Body of pancreas (tissue), 4 donors: ENCODE results near the gene HEXD.

Experiments used
- POLR2A ChIP-seq, 3 donors: fragments of 450-650 bp; IDR thresholded peaks; one replicate each; pipeline ENCODE4 v1.6.1; 2016; ENCODE audit warnings: antibody characterized with exemption in 3 of 3, mild to moderate bottlenecking in 2 of 3
- TF ChIP-seq, protein P1 (sequence below), 7 experiments: fragments of 450-650 bp in 4 of 7; fragments of 200-600 bp in 3 of 7; sonication (generic) in 3 of 7; IDR thresholded peaks; one replicate each; pipeline ENCODE4 v1.5.1; 2016 to 2019; ENCODE audit warnings: antibody characterized with exemption in 7 of 7

DNA sequence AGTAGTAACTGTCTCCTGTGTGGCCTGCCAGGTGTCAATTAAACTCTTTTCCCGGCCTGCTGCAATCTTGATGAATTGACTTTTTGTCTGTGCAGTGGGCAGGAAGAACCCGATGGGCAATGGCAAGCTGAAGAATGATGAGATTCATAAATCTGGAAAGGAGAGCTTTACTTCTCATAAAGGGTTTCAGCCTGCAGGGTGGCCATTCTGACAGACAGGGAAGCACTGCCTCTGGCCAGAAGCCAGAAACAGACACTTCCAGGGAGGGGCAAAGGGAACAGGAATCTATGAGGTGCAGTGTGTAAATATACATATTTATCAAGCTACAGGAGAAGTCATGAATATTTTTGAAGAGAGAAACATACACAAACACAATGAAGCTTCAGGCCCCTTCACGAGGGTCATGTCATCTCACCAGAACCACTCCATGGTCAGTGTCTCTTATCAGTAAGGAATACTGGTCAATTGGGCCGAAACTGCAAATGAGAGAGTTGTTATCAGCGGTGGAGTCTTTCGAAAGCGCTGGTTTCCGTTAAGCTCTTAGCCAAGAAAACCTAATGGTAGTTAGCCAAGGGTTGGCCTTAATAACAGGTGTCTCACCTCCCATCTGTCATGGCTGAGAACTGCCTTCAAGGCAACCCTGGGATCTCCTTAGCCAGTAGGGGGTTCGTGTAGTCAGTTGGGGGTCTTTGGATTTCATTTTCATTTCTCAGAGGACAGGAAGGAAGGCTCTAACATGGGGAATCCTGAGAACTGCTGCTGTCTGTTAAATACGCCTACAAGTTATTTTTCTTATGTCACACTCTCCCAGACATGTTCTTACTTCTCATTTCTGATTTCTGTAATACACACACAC, 39.2 kb downstream of the HEXD start:
- TF ChIP-seq, protein P1, sequence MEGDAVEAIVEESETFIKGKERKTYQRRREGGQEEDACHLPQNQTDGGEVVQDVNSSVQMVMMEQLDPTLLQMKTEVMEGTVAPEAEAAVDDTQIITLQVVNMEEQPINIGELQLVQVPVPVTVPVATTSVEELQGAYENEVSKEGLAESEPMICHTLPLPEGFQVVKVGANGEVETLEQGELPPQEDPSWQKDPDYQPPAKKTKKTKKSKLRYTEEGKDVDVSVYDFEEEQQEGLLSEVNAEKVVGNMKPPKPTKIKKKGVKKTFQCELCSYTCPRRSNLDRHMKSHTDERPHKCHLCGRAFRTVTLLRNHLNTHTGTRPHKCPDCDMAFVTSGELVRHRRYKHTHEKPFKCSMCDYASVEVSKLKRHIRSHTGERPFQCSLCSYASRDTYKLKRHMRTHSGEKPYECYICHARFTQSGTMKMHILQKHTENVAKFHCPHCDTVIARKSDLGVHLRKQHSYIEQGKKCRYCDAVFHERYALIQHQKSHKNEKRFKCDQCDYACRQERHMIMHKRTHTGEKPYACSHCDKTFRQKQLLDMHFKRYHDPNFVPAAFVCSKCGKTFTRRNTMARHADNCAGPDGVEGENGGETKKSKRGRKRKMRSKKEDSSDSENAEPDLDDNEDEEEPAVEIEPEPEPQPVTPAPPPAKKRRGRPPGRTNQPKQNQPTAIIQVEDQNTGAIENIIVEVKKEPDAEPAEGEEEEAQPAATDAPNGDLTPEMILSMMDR (IDR thresholded peaks at IDR 0.05), result no peak
- TF ChIP-seq POLR2A (IDR thresholded peaks at IDR 0.05), result no peak
